GM12878 (cell line): ENCODE measurements around the gene B3GALT5.

Experiments
- ASH2L ChIP-seq: fragments of 300-600, 200-600 bp; sonication (generic); IDR thresholded peaks from 2 replicates; pipeline ENCODE4 v1.6.1; 2017; ENCODE audit warnings: low read depth, mild to moderate bottlenecking, borderline replicate concordance
- CBX5 ChIP-seq: sonication (generic); IDR thresholded peaks from 2 replicates; pipeline ENCODE4 v1.6.1; 2016; ENCODE audit warnings: low read depth, moderate library complexity, mild to moderate bottlenecking, inconsistent platforms
- CREM ChIP-seq: IDR thresholded peaks from 2 replicates; pipeline ENCODE4 v1.6.1; 2014; ENCODE audit warnings: antibody characterized with exemption, low read depth
- CTCF ChIP-seq, 3 experiments: IDR thresholded peaks in 2 of 3; conservative IDR thresholded peaks in 1 of 3; 2 replicates each; pipeline ENCODE4 v1.5.1; 2011; ENCODE audit warnings: low read depth in 3 of 3, low read length in 3 of 3, mild to moderate bottlenecking in 3 of 3, control low read depth in 2 of 3, moderate library complexity in 2 of 3, inconsistent platforms in 1 of 3, mixed read lengths in 1 of 3; ENCODE audit not compliant: control insufficient read depth in 2 of 3, insufficient read depth in 1 of 3; ENCODE audit errors: extremely low read depth in 1 of 3
- EZH2 ChIP-seq: IDR thresholded peaks from 2 replicates; pipeline ENCODE4 v1.6.1; 2012; ENCODE audit warnings: low read depth, mild to moderate bottlenecking, control low read depth, inconsistent platforms, low read length, borderline replicate concordance; ENCODE audit not compliant: control insufficient read depth
- HDAC2 ChIP-seq: fragments of 200-600 bp; sonication (generic); IDR thresholded peaks from 2 replicates; pipeline ENCODE4 v1.6.1; 2017
- JUNB ChIP-seq: IDR thresholded peaks from 2 replicates; pipeline ENCODE4 v1.6.1; 2016; ENCODE audit warnings: antibody characterized with exemption, mild to moderate bottlenecking
- MLLT1 ChIP-seq: fragments of 450-650 bp; IDR thresholded peaks from 2 replicates; pipeline ENCODE4 v1.6.1; 2016; ENCODE audit warnings: mild to moderate bottlenecking
- MTA2 ChIP-seq: fragments of 450-650 bp; IDR thresholded peaks from 2 replicates; pipeline ENCODE4 v1.6.1; 2016; ENCODE audit warnings: low read depth, mild to moderate bottlenecking, moderate library complexity
- NR2C2 ChIP-seq: IDR thresholded peaks from 2 replicates; pipeline ENCODE4 v1.6.1; 2011; ENCODE audit warnings: borderline replicate concordance, low read depth; ENCODE audit not compliant: control insufficient read depth, insufficient read length
- PRDM15 ChIP-seq: fragments of 450-650 bp; formaldehyde crosslinking; IDR thresholded peaks from 2 replicates; pipeline ENCODE4 v1.4.0; 2020; ENCODE audit warnings: mild to moderate bottlenecking, moderate library complexity
- SMARCA5 ChIP-seq: fragments of 450-650 bp; IDR thresholded peaks from 2 replicates; pipeline ENCODE4 v1.6.1; 2017; ENCODE audit warnings: mild to moderate bottlenecking

GRCh38 chr21:39705849-39706248 is 93.1 kb downstream of the B3GALT5 start:
- TF ChIP-seq HDAC2 (no peak), JUNB (no peak), MLLT1 (no peak), CTCF (IDR thresholded peaks at IDR 0.05 in 2 of 3, conservative IDR thresholded peaks at IDR 0.05 in 1 of 3; ENCODE audit: control insufficient read depth in 2 of 3, extremely low read depth in 1 of 3, insufficient read depth in 1 of 3, low read depth in 3 of 3, low read length in 3 of 3) (no peak), NR2C2 (no peak), SMARCA5 (no peak), MTA2 (no peak), CREM (no peak), EZH2 (no peak), CBX5 (no peak), ASH2L (no peak), PRDM15 (CRISPR knock-in tag) (no peak)
